ENCODE data around the gene RALA. TPM values are rescaled to one million over a fixed set of nuclear protein-coding genes. Genes with fewer than 3 reads are reported as not detected.

The RALA gene
- total RNA-seq, 1 experiment from 2014 or later = 36.8 TPM

GRCh38 chr7:39587393-39587792 lies 36.0 kb upstream of the RALA start:
- Histone ChIP-seq H3K9me3 (ENCODE audit: insufficient read depth, low read depth) (no peaks in the 10 kb centered on the region), H3K79me2 (ENCODE audit: low read depth) (no peaks in the 10 kb centered on the region), H3K9me2 (ENCODE audit: insufficient read depth) (no peaks in the 10 kb centered on the region), H3K4me2 (no peak overlapping the region), H3K27me3 (ENCODE audit: insufficient read depth, low read depth) (no peaks in the 10 kb centered on the region), H3F3A (ENCODE audit: insufficient read depth, low read depth) (peaks cover 19% of the 10 kb centered on the region), H3K27ac (no peak overlapping the region), H3K36me3 (ENCODE audit: low read depth) (no peaks in the 10 kb centered on the region), H2AFZ (no peak overlapping the region), H3K4me3 (no peak overlapping the region), H4K20me1 (ENCODE audit: insufficient read depth) (no peaks in the 10 kb centered on the region), H3K4me1 (replicated peaks; ENCODE audit: insufficient read depth) (peaks cover 18% of the 10 kb centered on the region)
- POLR2A ChIA-PET (ENCODE audit: unreplicated experiment) = no interaction called here
- no peak for TF ChIP-seq CTCF (conservative IDR thresholded peaks at IDR 0.05)
- no peak for TF ChIP-seq EZH2 (IDR thresholded peaks at IDR 0.05; ENCODE audit: low read depth)
- intact Hi-C loops (cut with micrococcal nuclease; ENCODE audit: unreplicated experiment) = loop anchor here (10.0 kb wide), 1 partner anchor 367 kb away; the partner anchor contains the start of gene CDK13
- BruUV-seq (replicated peaks) = no TSS peak
- CTCF ChIA-PET = no interaction called here
- DNase-seq = no peak

GRCh38 chr7:39588416-39588815 lies 35.0 kb upstream of the RALA start:
- no peak for DNase-seq
- Histone ChIP-seq H3K27ac (no peak overlapping the region), H3F3A (ENCODE audit: insufficient read depth, low read depth) (peaks cover 19% of the 10 kb centered on the region), H3K27me3 (ENCODE audit: insufficient read depth, low read depth) (no peaks in the 10 kb centered on the region), H3K4me1 (replicated peaks; ENCODE audit: insufficient read depth) (peaks cover 18% of the 10 kb centered on the region), H3K4me3 (no peak overlapping the region), H3K9me3 (ENCODE audit: insufficient read depth, low read depth) (no peaks in the 10 kb centered on the region), H3K79me2 (ENCODE audit: low read depth) (no peaks in the 10 kb centered on the region), H3K9me2 (ENCODE audit: insufficient read depth) (no peaks in the 10 kb centered on the region), H4K20me1 (ENCODE audit: insufficient read depth) (no peaks in the 10 kb centered on the region), H3K36me3 (ENCODE audit: low read depth) (no peaks in the 10 kb centered on the region), H3K4me2 (no peak overlapping the region), H2AFZ (no peak overlapping the region)
- no peak for TF ChIP-seq EZH2 (IDR thresholded peaks at IDR 0.05; ENCODE audit: low read depth)
- TF ChIP-seq CTCF (conservative IDR thresholded peaks at IDR 0.05) = no peak
- ChIA-PET CTCF (interaction anchor here (0.8 to 2.0 kb wide), 2 partner anchors 8 to 464 kb away, joined by 3 to 10 read pairs; no protein-coding TSS in a partner anchor), POLR2A (ENCODE audit: unreplicated experiment) (interaction anchor here (0.6 kb wide), 1 partner anchor 678 kb away, joined by 4 read pairs; no protein-coding TSS in a partner anchor)
- intact Hi-C loops (cut with micrococcal nuclease; ENCODE audit: unreplicated experiment) = loop anchor here (2.0 to 10.0 kb wide), 2 partner anchors 34 to 366 kb away; partner anchors contain the start of genes CDK13 and RALA
- no TSS peak for BruUV-seq (replicated peaks)

GRCh38 chr7:39589323-39590111 lies 33.9 kb upstream of the RALA start:
- Histone ChIP-seq H3K79me2 (ENCODE audit: low read depth) (no peaks in the 10 kb centered on the region), H4K20me1 (ENCODE audit: insufficient read depth) (no peaks in the 10 kb centered on the region), H3K9me2 (ENCODE audit: insufficient read depth) (no peaks in the 10 kb centered on the region), H3K9me3 (ENCODE audit: insufficient read depth, low read depth) (no peaks in the 10 kb centered on the region), H3K4me1 (replicated peaks; ENCODE audit: insufficient read depth) (peaks cover 18% of the 10 kb centered on the region), H3K4me3 (no peak overlapping the region), H3K4me2 (peak overlapping the region; percentile 25), H3F3A (ENCODE audit: insufficient read depth, low read depth) (peaks cover 19% of the 10 kb centered on the region), H3K27ac (peak overlapping the region; percentile 62), H3K36me3 (ENCODE audit: low read depth) (no peaks in the 10 kb centered on the region), H3K27me3 (ENCODE audit: insufficient read depth, low read depth) (no peaks in the 10 kb centered on the region), H2AFZ (no peak overlapping the region)
- no peak for TF ChIP-seq EZH2 (IDR thresholded peaks at IDR 0.05; ENCODE audit: low read depth)
- no peak for TF ChIP-seq CTCF (conservative IDR thresholded peaks at IDR 0.05)
- no TSS peak for BruUV-seq (replicated peaks)
- POLR2A ChIA-PET (ENCODE audit: unreplicated experiment) = no interaction called here
- intact Hi-C loops (cut with micrococcal nuclease; ENCODE audit: unreplicated experiment) = loop anchor here (2.0 to 10.0 kb wide), 2 partner anchors 33 to 365 kb away; partner anchors contain the start of genes CDK13 and RALA
- DNase-seq = peak; percentile 63 to 99
- CTCF ChIA-PET = interaction anchor here (2.0 kb wide), 1 partner anchor 9 kb away, joined by 10 read pairs; no protein-coding TSS in a partner anchor
